GM18867 (cell line): ENCODE results near the gene LAMP5.

Experiments
- ATAC-seq: cut with Tn5 transposase; IDR thresholded peaks from one replicate; pipeline ENCODE4 v1.9.1; 2021; ENCODE audit warnings: mild to moderate bottlenecking, moderate library complexity; ENCODE audit not compliant: unreplicated experiment

The LAMP5 gene

GRCh38 chr20:9499126-9499899, 15.1 kb upstream of the LAMP5 start:
- no peak for ATAC-seq

DNA sequence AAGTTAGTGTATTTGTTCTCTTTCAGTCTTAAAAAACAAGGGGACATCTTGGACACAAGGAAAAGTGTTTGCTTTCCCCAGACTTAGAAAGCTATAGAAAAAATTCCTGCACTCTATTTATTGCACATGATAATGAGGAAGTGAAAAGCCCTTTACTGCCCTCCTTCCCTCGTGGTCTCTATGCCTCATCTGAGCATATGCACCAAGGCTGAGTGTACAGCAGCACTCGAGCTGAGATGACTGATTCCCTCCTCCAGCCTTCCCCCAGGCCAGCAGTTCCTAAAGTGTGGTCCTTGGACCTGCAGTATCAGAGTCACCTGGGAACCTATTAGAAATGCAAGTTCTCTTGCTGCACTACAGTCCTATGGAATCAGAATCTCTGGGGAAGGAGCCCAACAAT, 14.3 kb upstream of the LAMP5 start:
- peak; percentile 76 for ATAC-seq

DNA sequence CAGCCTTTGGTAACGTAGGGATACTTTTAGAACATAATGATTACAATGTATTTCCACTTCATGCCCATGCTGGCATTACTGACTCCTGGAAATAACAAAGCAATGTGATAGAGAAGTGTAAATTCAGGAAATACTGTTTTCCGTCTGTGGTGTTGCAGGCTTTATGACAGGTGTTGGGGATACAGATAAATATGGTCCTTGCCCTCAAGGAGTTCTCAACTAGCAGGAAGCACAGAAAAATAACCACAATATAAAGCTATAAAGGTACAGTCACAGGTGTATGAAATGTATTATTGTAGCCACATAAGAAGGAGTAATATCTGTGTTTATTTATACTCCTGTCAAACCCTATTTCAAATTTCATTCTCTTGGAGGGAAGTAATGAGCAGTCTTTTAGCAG, 12.9 kb upstream of the LAMP5 start:
- no peak for ATAC-seq

DNA sequence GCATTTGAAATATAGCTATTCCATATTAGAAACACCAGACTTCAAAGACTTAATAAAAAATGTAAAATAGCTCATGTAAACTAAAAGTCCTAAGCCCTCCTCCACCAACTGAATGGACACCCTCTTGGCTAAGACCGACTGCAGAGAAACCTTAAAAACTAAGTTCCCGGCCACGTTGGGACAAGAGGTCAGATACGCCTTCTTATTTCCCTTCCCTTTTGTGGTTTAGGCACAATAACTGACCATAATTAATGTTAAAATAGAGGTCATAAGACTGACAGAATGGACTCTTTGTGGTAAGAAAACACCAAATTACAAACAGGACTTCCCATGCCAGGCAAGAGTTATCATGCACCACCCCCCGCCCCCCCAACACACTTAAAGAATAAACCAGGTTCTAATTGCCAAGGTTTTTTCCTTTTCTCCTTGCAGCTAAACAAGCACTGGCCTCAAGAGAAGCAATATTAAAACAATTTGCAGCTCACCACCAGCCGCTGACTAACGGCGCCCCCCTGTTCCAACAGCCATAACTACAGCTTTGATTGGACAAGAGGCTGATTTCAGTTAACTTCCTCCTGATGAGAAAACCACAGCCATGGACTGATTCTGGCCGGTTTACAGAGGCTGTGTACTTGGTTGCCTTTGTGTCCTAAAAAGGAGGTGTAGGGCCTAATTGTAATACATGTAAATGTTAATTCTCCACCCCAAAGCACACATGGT, 10.7 kb upstream of the LAMP5 start:
- no peak for ATAC-seq

DNA sequence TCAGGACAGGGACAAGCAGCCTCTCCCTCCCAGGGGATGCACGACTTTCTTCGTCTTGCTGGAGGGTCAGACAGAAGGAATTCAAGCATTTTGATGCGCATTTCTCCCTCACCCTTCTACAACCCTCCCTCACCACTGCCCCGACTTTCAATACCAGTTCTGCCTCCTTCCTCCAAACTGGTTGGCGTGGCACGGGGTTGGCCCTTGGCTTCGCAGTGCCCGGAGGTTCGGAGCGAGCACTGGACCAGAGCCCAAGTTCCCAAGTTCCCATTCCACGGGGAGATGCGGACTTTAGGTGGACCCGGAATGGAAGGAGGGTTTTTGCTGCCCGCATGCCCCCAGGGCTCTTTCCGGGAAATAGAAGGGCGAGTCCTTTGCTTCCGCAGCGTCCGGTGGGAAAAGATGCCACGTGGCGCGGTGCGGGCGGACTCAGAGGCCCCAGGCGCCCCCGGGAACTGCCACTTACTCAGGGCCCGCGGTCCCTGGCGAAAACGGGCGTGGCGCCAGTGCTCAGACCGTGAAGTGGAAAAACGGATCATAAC, 8.0 kb upstream of the LAMP5 start:
- no peak for ATAC-seq

- no peak for ATAC-seq
Observed at GRCh38 chr20:9506964-9507369, 7.4 kb upstream of the LAMP5 start.

- no peak for ATAC-seq
Observed at GRCh38 chr20:9507544-9508239, 6.7 kb upstream of the LAMP5 start.

- ATAC-seq = no peak
Observed at GRCh38 chr20:9508240-9508661, 6.1 kb upstream of the LAMP5 start.

DNA sequence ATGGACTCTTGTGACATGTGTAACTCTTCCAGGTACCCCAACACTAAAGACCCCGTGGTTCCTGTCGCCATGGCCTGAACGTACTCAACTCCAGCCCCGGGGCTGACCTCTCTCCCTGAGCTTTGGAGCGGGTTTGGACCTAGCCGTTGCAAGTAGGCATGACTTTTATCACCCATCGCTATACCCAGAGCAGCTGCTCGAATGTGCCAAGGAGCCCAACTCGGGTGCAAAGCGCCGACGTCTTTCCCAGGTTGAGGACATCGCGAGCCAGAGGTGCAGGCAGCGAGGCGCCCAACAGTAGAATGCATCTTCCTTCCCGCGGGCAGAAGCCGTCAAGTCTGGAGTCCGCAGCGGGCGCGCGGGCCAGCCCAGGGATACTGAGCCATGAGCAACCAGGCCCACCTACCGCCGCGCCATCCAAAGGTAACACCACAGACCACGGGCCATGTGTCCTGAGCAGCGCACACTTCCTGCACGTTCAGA, 5.7 kb upstream of the LAMP5 start:
- ATAC-seq = no peak

- no peak for ATAC-seq
Observed at GRCh38 chr20:9509246-9509645, 5.1 kb upstream of the LAMP5 start.

- peak; percentile 70 for ATAC-seq
Observed at GRCh38 chr20:9510911-9511310, 3.5 kb upstream of the LAMP5 start.

GRCh38 chr20:9514072-9514460, 324 bp upstream of the LAMP5 start:
- no peak for ATAC-seq

GRCh38 chr20:9515214-9515585, 810 bp downstream of the LAMP5 start:
- ATAC-seq = no peak

- ATAC-seq = no peak
Observed at GRCh38 chr20:9515741-9516233, 1.4 kb downstream of the LAMP5 start.

- no peak for ATAC-seq
Observed at GRCh38 chr20:9516234-9516871, 2.0 kb downstream of the LAMP5 start.

- ATAC-seq = no peak
Observed at GRCh38 chr20:9517297-9518162, 3.1 kb downstream of the LAMP5 start.

GRCh38 chr20:9518576-9519175, 4.3 kb downstream of the LAMP5 start:
- no peak for ATAC-seq

GRCh38 chr20:9520086-9520485, 5.7 kb downstream of the LAMP5 start:
- no peak for ATAC-seq

DNA sequence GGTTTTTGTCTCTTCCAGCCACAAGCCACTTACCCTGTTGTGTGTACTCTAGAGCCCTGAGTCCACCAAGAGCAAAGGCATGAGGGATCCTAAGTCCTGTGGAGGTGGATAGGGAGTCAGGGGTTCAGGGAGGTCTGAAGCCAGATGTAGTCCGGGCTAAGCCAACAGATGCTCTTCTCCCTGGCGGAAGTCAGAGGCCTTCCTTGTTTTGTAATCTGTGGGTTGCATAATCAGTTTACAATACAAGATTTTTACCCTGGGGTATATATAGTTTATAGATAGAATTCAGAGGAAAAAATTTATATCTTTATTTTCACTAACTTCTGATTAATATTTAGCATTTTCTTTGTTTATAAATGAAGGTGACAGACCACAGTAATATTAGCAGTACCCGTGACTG, 9.2 kb downstream of the LAMP5 start:
- ATAC-seq = no peak
